ENCODE results near the gene SLC35A1.

Gene SLC35A1

GRCh38 chr6:87541744-87542143 is 69.0 kb downstream of the SLC35A1 start:
- no peak overlapping the region for H3K27ac ChIP-seq (ENCODE audit: extremely low read depth, low read depth, low read length)
- H3K9me3 ChIP-seq (ENCODE audit: control insufficient read depth, insufficient read depth, low read depth, low read length) = no peaks in the 10 kb centered on the region
- POLR2A ChIA-PET = no interaction called here
- H3K4me1 ChIP-seq (ENCODE audit: control insufficient read depth, insufficient read depth, low read length) = no peaks in the 10 kb centered on the region
- CTCF ChIA-PET = interaction anchor here (1.2 kb wide), 1 partner anchor 9 kb away, joined by 4 read pairs; no protein-coding TSS in a partner anchor
- TF ChIP-seq ZNF416 (tag by site-specific recombination; IDR thresholded peaks at IDR 0.05) (no peak), ZNF221 (tag by site-specific recombination; IDR thresholded peaks at IDR 0.05; ENCODE audit: borderline replicate concordance) (no peak), ZNF768 (tag by site-specific recombination; IDR thresholded peaks at IDR 0.05) (no peak), PRDM2 (tag by site-specific recombination; IDR thresholded peaks at IDR 0.05; ENCODE audit: borderline replicate concordance) (no peak), HOXD13 (CRISPR knock-in tag; IDR thresholded peaks at IDR 0.05; ENCODE audit: borderline replicate concordance) (no peak), CTCF (tag by site-specific recombination; IDR thresholded peaks at IDR 0.05) (no peak), BCL11A (tag by site-specific recombination; IDR thresholded peaks at IDR 0.05; ENCODE audit: low read depth) (no peak), ZNF37A (tag by site-specific recombination; IDR thresholded peaks at IDR 0.05) (no peak), ZNF239 (tag by site-specific recombination; IDR thresholded peaks at IDR 0.05) (no peak), ZNF560 (tag by site-specific recombination; IDR thresholded peaks at IDR 0.05; ENCODE audit: borderline replicate concordance) (no peak)
- TF ChIP-seq, protein P1, sequence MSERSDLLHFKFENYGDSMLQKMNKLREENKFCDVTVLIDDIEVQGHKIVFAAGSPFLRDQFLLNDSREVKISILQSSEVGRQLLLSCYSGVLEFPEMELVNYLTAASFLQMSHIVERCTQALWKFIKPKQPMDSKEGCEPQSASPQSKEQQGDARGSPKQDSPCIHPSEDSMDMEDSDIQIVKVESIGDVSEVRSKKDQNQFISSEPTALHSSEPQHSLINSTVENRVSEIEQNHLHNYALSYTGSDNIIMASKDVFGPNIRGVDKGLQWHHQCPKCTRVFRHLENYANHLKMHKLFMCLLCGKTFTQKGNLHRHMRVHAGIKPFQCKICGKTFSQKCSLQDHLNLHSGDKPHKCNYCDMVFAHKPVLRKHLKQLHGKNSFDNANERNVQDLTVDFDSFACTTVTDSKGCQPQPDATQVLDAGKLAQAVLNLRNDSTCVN (tag by site-specific recombination; optimal IDR thresholded peaks at IDR 0.05) = no peak
- TF ChIP-seq, protein P2, sequence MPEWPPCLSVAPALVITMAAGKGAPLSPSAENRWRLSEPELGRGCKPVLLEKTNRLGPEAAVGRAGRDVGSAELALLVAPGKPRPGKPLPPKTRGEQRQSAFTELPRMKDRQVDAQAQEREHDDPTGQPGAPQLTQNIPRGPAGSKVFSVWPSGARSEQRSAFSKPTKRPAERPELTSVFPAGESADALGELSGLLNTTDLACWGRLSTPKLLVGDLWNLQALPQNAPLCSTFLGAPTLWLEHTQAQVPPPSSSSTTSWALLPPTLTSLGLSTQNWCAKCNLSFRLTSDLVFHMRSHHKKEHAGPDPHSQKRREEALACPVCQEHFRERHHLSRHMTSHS (tag by site-specific recombination; IDR thresholded peaks at IDR 0.05) = no peak
- no peak overlapping the region for H3K4me3 ChIP-seq (ENCODE audit: low read depth, low read length)
- H3K36me3 ChIP-seq (ENCODE audit: control insufficient read depth in 2 of 2, insufficient read depth in 1 of 2, low read length in 2 of 2) = peaks cover 22 to 71% of the 10 kb centered on the region in 2 experiments

- no peak overlapping the region for H3K27ac ChIP-seq (ENCODE audit: extremely low read depth, low read depth, low read length)
- no peaks in the 10 kb centered on the region for H3K4me1 ChIP-seq (ENCODE audit: control insufficient read depth, insufficient read depth, low read length)
- H3K4me3 ChIP-seq (ENCODE audit: low read depth, low read length) = no peak overlapping the region
- CTCF ChIA-PET = interaction anchor here (0.7 to 0.8 kb wide), 2 partner anchors 15 to 24 kb away, joined by 3 to 5 read pairs; no protein-coding TSS in a partner anchor
- TF ChIP-seq, protein P3, sequence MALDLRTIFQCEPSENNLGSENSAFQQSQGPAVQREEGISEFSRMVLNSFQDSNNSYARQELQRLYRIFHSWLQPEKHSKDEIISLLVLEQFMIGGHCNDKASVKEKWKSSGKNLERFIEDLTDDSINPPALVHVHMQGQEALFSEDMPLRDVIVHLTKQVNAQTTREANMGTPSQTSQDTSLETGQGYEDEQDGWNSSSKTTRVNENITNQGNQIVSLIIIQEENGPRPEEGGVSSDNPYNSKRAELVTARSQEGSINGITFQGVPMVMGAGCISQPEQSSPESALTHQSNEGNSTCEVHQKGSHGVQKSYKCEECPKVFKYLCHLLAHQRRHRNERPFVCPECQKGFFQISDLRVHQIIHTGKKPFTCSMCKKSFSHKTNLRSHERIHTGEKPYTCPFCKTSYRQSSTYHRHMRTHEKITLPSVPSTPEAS (tag by site-specific recombination; IDR thresholded peaks at IDR 0.05) = no peak
- TF ChIP-seq ZNF837 (tag by site-specific recombination; IDR thresholded peaks at IDR 0.05) = no peak
- TF ChIP-seq ZNF580 (tag by site-specific recombination; IDR thresholded peaks at IDR 0.05) = no peak
- TF ChIP-seq SP3 (tag by site-specific recombination; IDR thresholded peaks at IDR 0.05) = no peak
- TF ChIP-seq ZNF626 (tag by site-specific recombination; IDR thresholded peaks at IDR 0.05) = no peak
- TF ChIP-seq KLF7 (tag by site-specific recombination; IDR thresholded peaks at IDR 0.05; ENCODE audit: borderline replicate concordance) = no peak
- H3K36me3 ChIP-seq (ENCODE audit: control insufficient read depth in 2 of 2, insufficient read depth in 1 of 2, low read length in 2 of 2) = peaks cover 26 to 70% of the 10 kb centered on the region in 2 experiments
- H3K9me3 ChIP-seq (ENCODE audit: control insufficient read depth, insufficient read depth, low read depth, low read length) = no peaks in the 10 kb centered on the region
- POLR2A ChIA-PET = interaction anchor here (0.9 kb wide), 1 partner anchor 201 kb away, joined by 3 read pairs; no protein-coding TSS in a partner anchor
Measured at GRCh38 chr6:87543696-87544473, 71.1 kb downstream of the SLC35A1 start.
